Measurements from ENCODE around the gene COQ8A.

- TF ChIP-seq, protein P1, sequence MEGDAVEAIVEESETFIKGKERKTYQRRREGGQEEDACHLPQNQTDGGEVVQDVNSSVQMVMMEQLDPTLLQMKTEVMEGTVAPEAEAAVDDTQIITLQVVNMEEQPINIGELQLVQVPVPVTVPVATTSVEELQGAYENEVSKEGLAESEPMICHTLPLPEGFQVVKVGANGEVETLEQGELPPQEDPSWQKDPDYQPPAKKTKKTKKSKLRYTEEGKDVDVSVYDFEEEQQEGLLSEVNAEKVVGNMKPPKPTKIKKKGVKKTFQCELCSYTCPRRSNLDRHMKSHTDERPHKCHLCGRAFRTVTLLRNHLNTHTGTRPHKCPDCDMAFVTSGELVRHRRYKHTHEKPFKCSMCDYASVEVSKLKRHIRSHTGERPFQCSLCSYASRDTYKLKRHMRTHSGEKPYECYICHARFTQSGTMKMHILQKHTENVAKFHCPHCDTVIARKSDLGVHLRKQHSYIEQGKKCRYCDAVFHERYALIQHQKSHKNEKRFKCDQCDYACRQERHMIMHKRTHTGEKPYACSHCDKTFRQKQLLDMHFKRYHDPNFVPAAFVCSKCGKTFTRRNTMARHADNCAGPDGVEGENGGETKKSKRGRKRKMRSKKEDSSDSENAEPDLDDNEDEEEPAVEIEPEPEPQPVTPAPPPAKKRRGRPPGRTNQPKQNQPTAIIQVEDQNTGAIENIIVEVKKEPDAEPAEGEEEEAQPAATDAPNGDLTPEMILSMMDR (conservative IDR thresholded peaks at IDR 0.05; ENCODE audit: low read length) = no peak
- TF ChIP-seq EZH2phosphoT487 (IDR thresholded peaks at IDR 0.05; ENCODE audit: borderline replicate concordance) = no peak
These were observed 24.8 kb downstream of the COQ8A start for GRCh38 chr1:226964611-226965486.
